Measurements from ENCODE around the gene P3H4.

Gene P3H4

DNA sequence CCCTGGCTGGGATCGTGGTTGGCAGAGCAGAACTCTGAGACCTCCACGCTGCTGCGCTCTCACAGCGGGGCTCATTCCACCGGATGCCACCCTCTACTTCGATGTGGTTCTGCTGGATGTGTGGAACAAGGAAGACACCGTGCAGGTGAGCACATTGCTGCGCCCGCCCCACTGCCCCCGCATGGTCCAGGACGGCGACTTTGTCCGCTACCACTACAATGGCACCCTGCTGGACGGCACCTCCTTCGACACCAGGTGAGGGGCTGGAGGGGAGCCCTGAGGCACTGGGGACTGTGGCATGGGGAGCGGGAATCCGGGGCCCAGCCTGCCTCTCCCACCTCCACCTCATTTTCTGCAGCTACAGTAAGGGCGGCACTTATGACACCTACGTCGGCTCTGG lies 6.3 kb upstream of the P3H4 start:
- no peak for DNase-seq

DNA sequence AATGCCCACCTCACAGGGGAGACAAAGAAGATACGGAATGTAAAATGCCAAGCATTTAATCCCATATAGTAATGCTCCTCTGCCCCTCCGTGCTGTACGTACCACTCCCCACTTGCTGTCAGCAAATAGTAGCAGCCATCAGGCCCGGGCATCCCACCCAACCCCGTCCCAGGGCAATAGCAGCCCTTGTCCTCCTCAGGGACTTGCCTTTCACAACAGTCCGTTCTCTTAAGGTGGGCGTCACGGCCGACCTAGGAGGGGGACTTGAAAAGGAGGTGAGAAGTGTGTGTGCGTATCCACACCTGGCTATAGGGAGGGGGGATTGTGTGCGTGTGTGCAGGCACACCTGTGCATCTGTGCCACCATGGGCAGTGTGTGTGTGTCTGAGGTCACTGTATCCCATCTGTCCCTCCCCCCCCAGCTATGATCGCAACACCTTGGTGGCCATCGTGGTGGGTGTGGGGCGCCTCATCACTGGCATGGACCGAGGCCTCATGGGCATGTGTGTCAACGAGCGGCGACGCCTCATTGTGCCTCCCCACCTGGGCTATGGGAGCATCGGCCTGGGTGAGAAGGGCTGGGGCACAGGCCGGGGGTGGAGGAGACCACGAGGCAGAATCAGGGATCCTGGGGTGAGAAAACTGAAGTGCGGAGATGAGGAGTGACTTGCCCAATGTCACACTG lies 5.0 kb upstream of the P3H4 start:
- DNase-seq: no peak

DNA sequence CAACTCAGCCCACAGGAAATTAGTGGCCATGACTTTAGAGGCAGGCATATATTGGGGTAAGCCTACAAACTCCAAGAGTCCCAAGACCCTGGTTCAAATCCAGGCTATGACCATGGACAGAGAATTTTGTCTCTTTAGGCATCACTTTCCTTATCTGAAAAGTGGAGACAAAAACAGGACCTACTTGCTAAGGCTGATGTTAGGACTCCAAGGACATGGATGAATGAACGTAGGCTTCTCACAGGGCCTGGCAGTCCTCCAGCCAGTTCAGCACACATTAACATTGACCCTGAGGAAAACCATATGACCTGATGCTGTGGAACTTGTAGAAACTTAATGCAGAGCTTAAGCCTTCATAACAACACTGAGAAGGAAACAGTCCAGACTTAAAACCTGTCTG lies 2.4 kb upstream of the P3H4 start:
- no peak for DNase-seq

DNA sequence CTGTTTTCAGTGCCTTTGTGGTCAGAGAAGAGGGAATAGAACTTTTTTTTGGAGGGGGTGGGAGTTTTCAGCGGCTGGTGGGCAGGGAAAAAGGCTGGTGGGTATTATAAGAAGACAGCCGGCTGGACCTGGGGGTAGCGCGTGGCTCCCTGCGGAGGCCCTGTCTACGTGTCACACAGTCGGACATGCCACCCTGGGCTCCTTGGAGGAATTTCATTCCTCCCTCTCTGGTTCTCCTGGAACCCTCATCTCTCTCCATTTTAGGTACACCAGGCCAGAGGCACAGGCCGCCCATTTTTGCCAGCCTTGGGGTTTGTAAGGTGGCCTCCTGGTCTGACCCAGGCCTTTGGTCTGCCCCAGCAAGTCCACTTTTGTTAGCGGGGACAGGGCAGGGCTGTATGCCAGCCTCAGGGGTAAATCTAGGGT lies 2.0 kb upstream of the P3H4 start:
- no peak for DNase-seq

DNA sequence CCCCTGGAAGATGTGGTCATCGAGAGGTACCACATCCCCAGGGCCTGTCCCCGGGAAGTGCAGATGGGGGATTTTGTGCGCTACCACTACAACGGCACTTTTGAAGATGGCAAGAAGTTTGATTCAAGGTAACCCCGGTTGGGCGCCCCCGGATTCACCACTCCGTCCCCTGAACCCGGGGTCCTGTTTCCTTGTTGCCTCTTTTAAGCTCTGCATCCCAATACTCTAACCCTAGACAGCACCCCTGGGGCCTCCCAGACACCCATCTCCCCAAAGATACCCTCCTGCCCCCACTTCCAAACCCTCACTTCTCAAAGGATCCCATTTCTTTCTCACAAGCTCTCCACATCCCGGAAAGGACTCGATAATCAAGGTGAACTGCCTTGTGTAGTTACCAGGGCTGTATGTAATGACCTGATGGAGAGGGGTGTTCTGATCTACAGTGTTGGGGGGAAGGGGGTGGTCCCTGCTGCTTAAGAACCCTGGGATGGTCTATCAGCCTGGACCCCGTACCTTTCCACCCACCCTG lies 1.5 kb upstream of the P3H4 start:
- no peak for DNase-seq

DNA sequence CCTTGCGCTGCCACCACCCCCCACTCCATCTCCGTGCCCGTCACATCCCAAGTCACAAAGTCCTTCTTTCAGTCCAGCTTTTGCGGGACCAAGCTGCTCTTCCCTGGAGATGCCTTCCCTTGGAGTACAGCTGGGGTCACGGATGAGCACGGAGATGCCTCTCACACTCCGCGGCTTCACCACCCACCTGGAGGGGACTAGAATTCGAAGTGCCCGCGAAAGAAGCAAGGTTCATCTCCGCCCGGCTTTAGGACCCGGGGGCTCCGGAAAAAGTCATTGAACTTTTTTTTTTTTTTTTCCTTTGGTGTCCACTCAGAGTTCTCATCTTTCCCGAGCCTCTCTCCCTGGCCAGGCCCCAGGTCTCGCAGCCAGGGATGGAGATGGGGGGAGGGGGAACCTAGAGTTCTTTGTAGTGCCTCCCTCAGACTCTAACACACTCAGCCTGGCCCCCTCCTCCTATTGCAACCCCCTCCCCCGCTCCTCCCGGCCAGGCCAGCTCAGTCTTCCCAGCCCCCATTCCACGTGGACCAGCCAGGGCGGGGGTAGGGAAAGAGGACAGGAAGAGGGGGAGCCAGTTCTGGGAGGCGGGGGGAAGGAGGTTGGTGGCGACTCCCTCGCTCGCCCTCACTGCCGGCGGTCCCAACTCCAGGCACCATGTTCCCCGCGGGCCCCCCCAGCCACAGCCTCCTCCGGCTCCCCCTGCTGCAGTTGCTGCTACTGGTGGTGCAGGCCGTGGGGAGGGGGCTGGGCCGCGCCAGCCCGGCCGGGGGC lies 817 bp upstream of the P3H4 start, which contains the start of gene FKBP10:
Gene FKBP10 (plus strand): TSS at position 624 of the 771 bp plus-strand sequence. CDS start 31 bp downstream, at position 655.
- DNase-seq: no peak

DNA sequence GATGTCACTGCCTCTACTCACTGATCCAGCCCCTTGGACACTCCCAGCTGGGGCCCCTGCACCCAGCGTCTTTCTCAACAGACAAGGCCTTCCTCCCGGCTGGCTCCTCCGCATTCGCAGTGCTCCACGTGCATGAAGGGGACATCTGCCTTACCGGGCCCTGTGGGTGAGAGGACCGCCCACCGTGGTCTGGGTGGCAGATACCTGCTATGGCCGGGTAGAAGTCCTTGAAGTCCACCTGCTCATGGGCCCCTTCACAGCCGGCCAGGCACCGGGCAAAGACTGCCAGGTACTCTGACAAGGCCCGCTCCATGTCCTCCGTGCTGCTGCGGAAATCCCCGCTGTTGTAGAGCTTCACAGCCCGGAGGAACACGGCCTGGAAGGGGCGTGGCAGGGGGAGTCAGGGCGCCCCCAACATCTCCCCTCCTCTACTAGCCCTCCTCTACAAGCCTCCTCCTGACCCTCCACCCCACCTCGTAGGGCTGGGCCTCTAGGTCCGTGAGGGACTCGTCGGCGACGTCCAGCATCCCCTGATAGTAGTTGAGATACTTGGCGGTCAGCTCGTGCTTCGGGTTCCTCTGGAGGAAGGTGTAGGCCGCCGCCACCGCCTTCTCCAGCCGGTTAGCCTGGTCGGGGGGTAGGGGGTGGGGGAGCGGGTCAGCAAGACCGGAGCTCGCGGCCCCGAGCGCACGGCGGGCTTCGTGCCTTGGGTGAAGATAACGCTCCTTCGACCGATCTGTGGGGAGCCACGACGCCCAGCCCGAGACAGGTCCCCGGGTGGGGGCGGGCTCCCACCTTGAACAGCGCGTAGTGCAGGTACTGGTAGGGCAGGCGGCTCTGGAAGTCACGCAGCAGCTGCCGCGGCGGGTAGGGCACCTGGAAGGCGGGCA lies 845 bp downstream of the P3H4 start:
- no peak for DNase-seq

DNA sequence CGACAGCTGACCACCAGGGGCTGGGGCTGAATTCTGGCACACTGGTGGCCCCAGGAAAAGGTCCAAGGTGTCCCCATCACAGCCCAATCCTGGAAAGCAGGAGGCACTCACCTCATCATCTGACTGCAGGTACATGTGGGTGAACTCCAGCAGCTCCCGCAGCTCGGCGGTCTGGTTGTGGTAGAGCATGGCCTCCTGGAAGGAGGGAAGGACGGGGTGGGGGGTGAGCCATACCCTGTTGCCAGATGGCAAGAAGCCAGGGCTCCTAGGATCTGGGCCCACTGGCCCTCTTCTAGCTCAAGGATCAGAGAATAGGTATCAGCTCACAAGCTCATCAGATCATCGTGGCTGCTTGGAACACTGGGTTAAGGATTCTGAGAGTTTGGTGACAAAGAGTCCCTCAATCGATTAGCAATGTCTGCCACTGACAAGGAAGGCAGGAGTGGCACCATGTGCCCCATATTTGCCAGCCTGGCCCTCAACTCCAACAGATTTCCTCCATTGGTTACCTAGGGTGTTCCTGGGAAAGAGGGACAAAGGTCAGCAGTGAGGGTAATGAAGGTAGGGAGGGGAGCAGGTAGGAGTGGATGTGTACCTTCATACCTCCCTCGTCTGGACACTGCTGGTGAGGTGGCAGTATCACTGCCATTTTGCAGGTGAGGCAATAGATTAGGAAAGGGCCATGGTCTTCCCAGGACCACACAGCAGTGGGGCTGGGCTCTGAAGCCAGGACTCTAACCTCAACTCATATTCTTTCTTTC lies 4.9 kb downstream of the P3H4 start:
- no peak for DNase-seq

DNA sequence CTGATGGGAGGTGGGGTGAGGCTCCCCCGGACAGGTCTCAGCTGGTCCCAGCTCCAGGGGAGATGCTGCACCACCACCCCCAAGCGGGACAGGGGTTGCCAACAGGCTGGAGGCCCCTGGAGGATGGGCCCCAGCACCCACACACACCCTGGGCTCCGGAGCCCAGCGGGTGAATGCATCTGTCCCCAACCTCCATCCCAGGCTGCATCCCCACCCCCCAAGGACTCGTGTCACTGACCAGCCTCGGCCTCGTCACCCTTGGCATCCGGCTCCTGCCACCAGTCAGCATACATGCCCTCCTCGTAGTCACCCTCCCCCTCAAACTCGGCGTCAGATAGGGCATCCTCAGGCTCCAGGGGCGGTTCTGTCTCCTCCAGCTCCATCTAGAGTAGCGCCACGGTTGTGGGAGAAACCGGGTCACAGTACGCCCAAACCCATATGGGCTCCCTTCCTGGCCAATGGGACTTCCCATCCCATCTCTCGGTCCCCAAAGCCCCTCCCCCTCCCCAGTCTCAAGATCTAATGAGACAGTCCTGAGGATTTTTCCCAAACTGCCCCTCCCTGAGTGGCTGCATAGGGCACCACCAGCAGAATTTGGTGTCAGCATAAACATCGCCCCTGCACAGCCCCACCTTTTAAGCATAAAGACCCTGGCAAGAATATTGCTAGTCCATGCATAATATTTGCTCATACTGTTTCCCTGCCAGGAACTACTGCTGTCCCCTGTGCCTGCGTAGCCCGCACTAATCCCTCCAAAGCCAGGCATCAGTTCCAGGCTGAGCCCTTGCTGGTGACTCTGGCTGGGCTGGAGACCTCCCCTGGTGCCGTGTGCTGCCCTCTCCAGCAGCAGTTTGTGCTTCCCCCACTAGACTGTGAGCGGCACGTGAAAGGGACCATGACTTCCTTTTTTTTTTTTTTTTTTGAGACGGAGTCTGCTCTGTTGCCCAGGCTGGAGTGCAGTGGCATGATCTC lies 8.4 kb downstream of the P3H4 start:
- DNase-seq: peak; percentile 57 to 80

DNA sequence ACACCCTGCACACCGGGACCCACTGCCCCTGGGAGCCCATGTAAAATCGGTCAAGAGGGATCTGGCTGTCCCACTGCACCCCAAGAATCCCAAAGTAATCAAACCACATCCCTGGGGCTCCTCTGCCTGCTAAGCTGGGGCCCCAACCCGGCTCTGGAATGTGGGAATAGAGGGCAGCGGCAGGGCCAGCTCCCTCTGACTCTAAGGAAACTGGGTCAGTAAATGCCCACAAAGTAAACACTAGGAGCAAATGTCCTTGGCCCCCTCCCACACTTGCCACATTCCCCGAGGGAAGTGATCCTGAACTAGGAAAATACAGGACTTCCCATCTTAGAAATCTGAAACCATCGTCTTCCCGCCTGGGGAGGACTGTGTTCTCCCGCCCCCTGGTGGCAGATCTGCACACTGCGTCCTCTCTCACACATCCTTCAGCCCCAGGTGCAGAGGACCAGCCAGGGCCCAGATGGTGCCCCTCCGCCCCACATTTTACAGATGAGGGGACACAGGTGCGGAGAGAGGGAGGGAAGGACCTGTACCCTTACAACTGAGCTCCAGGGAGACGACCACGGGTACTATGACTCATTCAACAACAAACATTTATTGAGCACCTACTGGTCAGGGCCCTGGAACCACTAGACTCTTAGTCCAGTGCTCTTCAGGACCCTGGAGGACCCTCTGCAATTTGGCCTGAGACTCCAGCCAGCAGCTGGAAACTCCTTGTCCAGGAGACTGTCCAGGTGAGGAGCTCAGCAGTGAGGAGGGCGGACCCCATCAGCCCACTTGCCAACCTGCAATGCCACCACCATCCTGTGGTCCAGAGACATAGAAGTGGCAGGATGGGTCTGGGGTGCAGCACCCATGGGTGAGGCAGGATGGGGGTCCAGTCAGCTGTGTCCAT lies 10.1 kb downstream of the P3H4 start:
- peak; percentile 68 to 75 for DNase-seq

DNA sequence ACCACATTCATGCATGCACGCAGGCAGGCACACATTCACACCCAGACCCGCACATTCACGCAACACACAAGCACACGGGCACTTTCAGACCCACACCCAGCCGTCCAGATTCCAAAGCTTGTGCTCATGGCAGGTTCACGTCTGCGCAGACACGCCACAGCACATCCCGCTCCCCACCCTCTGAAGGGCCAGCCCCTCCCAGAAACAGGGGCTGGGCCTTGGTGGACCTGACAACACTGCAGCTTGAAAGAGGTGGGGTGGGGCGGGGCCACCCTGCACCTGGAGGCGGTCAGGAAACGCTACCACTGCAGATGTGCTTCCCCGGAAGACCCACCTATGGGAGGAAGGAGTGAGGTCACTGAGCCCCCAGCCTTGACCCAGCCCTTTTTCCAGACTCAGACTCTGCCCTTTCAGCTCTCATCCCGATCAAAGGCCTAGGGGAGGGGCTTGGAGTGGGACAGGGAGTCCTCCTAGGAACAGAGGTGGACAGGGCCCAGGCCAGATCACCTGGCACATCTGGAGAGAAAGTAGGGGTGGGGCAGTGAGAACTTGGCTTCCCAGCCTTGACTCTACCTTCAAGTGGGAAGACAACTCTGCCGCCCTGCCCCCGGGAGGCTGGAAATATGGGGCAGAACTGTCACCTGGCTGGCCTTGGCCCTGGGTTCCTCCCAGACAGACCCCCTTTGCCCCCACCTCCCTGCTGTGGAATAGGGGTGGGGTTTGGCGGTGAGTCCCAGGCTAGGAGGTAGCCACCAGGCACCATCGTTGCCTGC lies 11.0 kb downstream of the P3H4 start:
- no peak for DNase-seq

DNA sequence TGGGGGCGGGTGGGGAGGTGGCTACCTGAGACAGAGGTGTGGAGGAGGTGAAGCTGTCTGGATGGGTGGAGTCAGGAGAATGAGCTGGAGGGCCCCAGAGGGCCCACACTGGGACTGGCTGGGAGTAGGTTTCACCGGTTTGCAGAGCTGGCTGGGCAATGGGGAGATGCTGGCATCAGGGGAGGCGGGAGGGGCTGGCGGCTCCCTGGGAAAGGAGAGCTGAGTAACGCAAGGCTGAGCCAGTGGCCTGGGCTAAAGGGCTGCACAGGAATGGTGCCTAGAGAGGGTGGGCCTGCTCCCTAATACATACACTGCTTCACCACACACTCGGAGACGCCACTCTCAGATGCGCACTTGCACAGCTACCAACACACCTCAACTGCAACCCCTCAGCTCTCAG lies 12.4 kb downstream of the P3H4 start:
- DNase-seq: no peak

DNA sequence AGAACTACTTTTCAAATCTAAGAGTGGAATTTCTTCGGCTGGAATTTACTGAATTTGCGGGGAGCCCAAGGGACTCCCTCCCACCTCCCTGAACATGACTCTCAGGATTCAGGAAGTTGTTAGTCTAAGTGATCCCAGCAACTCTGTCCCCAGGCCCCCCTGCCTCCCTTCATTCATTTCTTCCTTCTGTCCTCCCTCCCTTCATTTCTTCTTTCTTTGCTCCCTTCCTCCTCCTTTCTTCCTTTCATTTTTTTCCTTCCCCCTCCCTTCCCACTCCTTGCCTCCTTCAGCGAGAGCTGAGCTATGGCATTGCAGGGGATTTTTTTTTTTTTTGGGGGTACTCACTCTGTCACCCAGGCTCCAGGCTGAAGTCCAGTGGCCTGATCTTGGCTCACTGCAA lies 14.4 kb downstream of the P3H4 start:
- no peak for DNase-seq

DNA sequence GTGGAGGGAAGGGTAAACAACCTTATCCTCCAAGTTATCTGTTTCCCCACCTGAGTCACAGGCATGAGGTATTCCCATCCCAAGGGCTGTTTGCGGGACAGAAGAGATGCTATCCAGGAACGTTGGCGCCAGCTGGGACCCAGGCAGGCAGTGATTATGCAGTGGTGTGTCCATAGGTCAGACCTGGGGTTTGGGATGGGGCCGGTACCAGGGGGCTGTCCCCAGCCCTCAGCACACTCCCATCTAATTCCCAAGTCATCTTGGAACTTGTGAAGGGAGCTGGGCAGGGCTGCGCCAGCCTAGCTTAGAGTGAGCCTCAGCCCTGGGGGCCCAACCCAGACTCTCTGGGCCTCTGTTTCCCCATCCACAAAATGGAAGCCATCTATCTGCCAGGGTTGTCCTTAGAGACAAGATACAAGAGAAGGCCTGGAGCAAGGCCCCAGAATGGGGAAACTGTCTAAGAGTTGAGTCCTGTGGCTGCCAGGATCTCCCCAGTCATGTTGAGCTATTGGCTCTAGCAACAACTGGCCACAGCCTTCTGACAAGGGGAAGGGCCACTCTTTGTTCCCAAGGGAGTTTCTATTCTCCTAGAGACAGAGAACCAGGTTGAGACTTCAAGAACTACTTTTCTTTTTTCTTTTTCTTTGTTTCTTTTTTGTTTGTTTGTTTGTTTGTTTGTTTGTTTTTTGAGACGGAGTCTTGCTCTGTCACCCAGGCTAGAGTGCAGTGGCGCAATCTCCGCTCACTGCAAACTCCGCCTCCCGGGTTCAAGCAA lies 15.4 kb downstream of the P3H4 start:
- DNase-seq: no peak

DNA sequence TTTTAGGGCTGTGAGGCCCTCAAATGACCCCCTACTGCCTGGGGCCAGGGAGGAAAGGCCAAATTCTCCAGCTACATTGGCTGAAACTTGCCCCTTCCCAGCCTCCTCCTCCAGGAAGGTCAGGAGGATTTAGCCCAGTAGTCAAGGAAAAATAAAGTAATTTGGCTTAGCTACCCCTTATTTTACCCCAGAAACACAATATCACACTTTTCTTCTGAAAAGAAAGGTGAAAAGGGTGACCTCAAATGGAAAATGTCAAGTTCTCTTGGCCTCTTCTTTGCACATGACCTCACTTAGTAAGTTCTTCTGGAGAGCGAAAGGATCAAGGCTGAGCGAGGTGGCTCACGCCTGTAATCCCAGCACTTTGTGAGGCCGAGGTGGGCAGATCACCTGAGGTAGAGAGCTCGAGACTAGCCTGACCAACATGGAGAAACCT lies 17.2 kb downstream of the P3H4 start:
- no peak for DNase-seq

DNA sequence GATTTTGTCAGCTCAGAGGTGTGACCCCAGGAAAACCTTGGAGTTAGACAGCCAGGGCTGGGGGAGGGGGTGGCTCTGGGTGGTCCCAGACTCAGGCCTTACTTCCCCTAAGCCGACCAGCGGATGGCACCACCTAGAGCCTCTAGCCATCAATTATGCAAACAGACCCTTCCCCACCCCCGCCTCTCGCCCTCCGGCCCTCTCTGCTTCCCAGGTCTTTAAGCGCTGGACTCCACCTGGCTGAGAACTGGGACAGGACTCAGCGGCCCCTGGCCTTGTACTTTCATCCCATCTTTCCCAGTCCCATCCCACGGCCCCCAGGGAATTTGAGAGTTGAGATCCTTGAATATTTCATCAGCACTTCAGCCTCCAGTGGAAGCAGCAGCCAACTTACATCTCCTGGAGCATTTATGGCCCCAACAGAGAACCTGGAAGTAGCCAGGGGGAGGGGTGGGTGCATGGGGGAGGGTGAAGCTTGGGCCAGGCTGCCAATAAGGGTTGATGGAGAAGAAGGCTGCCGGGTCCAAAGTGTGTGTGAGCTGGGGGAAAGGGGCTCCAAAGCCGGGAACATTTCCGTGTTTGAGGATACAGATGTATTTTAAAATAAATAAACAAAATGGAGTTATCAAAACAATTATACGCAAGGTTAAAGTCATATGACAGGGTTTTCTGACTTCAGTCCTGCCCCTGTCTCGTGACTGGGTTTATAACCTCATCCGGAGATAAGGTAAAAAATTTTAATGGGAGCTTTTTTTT lies 17.8 kb downstream of the P3H4 start:
- no peak for DNase-seq

Data from Kasumi-1 (cell line).